CD8-positive, alpha-beta memory T cell (primary cell): ENCODE data around the gene SLCO3A1. TPM values are rescaled to one million over a fixed set of nuclear protein-coding genes. Genes with fewer than 3 reads are reported as not detected.

Experiments
- CTCF ChIA-PET: fragments of 350-600 bp; sonication (Branson Sonifier 250); formaldehyde crosslinking; loops from one replicate; lab custom pipeline; 2021; ENCODE audit warnings: antibody characterized with exemption; lab: Charles Lee
- POLR2A ChIA-PET: fragments of 350-600 bp; sonication (Branson Sonifier 250); formaldehyde crosslinking; loops from one replicate; lab custom pipeline; 2021; ENCODE audit warnings: antibody characterized with exemption; lab: Charles Lee
- DNase-seq, 5 donors: peaks; one replicate each; pipeline versions ENCODE4 v3.0.0 to v3.0.0-alpha.2; 2020 to 2022; ENCODE audit warnings: mixed read lengths in 1 of 5
- H3K27ac ChIP-seq: one replicate; pipeline ENCODE4 v1.7.0; 2013; ENCODE audit warnings: low read depth, mild to moderate bottlenecking, low read length, moderate library complexity
- H3K27me3 ChIP-seq: 2 replicates; pipeline ENCODE4 v1.7.0; 2013; ENCODE audit warnings: low read length, mild to moderate bottlenecking; ENCODE audit not compliant: insufficient read depth, poor library complexity, severe bottlenecking
- H3K36me3 ChIP-seq: 2 replicates; pipeline ENCODE4 v1.7.0; 2013; ENCODE audit warnings: mild to moderate bottlenecking, low read length, moderate library complexity; ENCODE audit not compliant: insufficient read depth
- H3K4me1 ChIP-seq: 2 replicates; pipeline ENCODE4 v1.7.0; 2013; ENCODE audit warnings: mild to moderate bottlenecking, low read length, moderate library complexity; ENCODE audit not compliant: insufficient read depth
- H3K4me3 ChIP-seq: 2 replicates; pipeline ENCODE4 v1.7.0; 2013; ENCODE audit warnings: mild to moderate bottlenecking, low read length
- H3K9me3 ChIP-seq: 2 replicates; pipeline ENCODE4 v1.7.0; 2013; ENCODE audit warnings: mild to moderate bottlenecking, low read length
- H3K27ac Mint-ChIP-seq, 8 donors: one replicate each; pipeline ENCODE4 v1.8.0; 2020 to 2021; ENCODE audit warnings: mixed read lengths in 8 of 8, mild to moderate bottlenecking in 6 of 8, inconsistent platforms in 3 of 8, moderate library complexity in 3 of 8
- H3K27me3 Mint-ChIP-seq, 2 donors: one replicate each; pipeline ENCODE4 v1.8.0; 2020 to 2021; ENCODE audit warnings: mixed read lengths in 2 of 2, mild to moderate bottlenecking in 1 of 2, moderate library complexity in 1 of 2
- H3K36me3 Mint-ChIP-seq, 3 donors: one replicate each; pipeline ENCODE4 v1.8.0; 2020 to 2021; ENCODE audit warnings: mixed read lengths in 3 of 3, inconsistent platforms in 1 of 3, mild to moderate bottlenecking in 1 of 3
- H3K4me1 Mint-ChIP-seq, 3 donors: one replicate each; pipeline ENCODE4 v1.8.0; 2020 to 2021; ENCODE audit warnings: mixed read lengths in 3 of 3, inconsistent platforms in 1 of 3, mild to moderate bottlenecking in 1 of 3
- H3K4me3 Mint-ChIP-seq, 7 donors: one replicate each; pipeline ENCODE4 v1.8.0; 2020 to 2021; ENCODE audit warnings: mixed read lengths in 7 of 7, mild to moderate bottlenecking in 6 of 7, moderate library complexity in 4 of 7, inconsistent platforms in 2 of 7
- H3K9me3 Mint-ChIP-seq, 5 donors: one replicate each; pipeline ENCODE4 v1.8.0; 2020 to 2022; ENCODE audit warnings: mixed read lengths in 5 of 5, mild to moderate bottlenecking in 3 of 5, moderate library complexity in 2 of 5, inconsistent platforms in 1 of 5
- polyA plus RNA-seq: library from polyadenylated mRNA; unstranded; fragments of 300-500 nt; fragmentation: Illumina TruSeq; gene quantifications from one replicate; pipeline ENCODE4 v1.2.3, GENCODE V29; 2021
- total RNA-seq, 2 experiments: library from RNA; stranded (reverse); gene quantifications; one replicate each; pipeline ENCODE4 v1.2.3, GENCODE V29; 2021

SLCO3A1 gene
- total and polyA plus RNA-seq, 3 experiments from 2014 or later: 10.0 to 47.9 (median 10.8) TPM

GRCh38 chr15:91882858-91883586 lies 29.5 kb downstream of the SLCO3A1 start:
- no peaks in the 10 kb centered on the region for H3K36me3 ChIP-seq
- no peaks in the 10 kb centered on the region for H3K9me3 ChIP-seq
- no peak overlapping the region for H3K4me3 ChIP-seq
- CTCF ChIA-PET: no interaction called here
- POLR2A ChIA-PET: no interaction called here
- no peaks in the 10 kb centered on the region for H3K4me1 ChIP-seq
- H3K27me3 ChIP-seq: no peaks in the 10 kb centered on the region
- no peak for DNase-seq
- Mint-ChIP-seq H3K4me1 (peaks cover 45 to 81% (median 70%) of the 10 kb centered on the region in 3 donors), H3K9me3 (no peaks in the 10 kb centered on the region), H3K27me3 (no peaks in the 10 kb centered on the region), H3K27ac (no peak overlapping the region), H3K4me3 (no peak overlapping the region), H3K36me3 (peaks cover 7 to 16% (median 10%) of the 10 kb centered on the region in 3 donors)
- no peak overlapping the region for H3K27ac ChIP-seq

DNA sequence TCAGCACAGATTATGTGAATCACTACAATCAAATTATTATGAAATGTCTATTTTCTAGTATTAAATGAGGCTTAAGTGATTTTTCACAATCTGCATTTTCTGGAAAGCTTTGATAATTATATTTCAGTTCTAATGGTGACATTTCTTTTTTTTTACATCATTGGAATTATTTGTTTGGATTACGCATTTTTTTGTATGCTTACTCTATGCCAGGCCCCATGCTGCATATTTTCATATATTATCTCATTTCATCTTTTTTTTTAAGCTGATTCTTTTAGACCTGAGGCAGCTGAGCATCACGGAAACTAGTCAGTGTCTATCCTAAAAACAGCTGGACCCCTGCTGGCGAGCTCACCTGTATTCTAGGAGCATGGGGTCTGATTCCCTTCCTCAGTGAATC lies 31.1 kb downstream of the SLCO3A1 start:
- ChIA-PET POLR2A (no interaction called here), CTCF (interaction anchor here (1.1 to 1.3 kb wide), 2 partner anchors 35 to 194 kb away, joined by 3 to 6 read pairs; no protein-coding TSS in a partner anchor)
- Mint-ChIP-seq H3K4me3 (no peak overlapping the region), H3K4me1 (peaks cover 47 to 77% (median 62%) of the 10 kb centered on the region in 3 donors), H3K9me3 (no peaks in the 10 kb centered on the region), H3K27ac (no peak overlapping the region), H3K27me3 (no peaks in the 10 kb centered on the region), H3K36me3 (peaks cover 7 to 11% (median 10%) of the 10 kb centered on the region in 3 donors)
- H3K4me3 ChIP-seq: no peak overlapping the region
- H3K36me3 ChIP-seq: no peaks in the 10 kb centered on the region
- H3K27ac ChIP-seq: no peak overlapping the region
- H3K4me1 ChIP-seq: no peaks in the 10 kb centered on the region
- H3K27me3 ChIP-seq: no peaks in the 10 kb centered on the region
- H3K9me3 ChIP-seq: no peaks in the 10 kb centered on the region
- DNase-seq: no peak

DNA sequence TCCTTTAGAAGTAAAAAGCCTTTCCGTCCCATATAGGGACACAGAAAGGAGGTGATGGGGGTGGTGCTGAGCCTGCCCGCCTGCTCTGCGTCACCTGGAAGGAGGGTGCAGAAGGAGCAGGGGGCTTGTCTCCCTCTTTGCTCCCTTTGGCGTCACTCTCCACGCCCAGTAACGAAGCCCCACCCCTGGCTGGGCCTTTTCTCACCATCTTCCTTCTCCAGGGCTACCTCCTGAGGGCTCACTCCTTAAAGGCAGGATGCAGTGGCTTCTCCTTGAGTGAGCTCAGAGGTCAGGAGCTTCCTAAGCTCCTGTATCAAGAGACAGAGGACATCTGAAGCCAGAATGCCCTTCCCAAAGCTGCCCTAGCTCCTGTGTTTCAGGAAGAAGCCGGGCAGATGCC lies 31.5 kb downstream of the SLCO3A1 start:
- Mint-ChIP-seq H3K4me3 (no peak overlapping the region), H3K4me1 (peaks cover 46 to 74% (median 59%) of the 10 kb centered on the region in 3 donors), H3K36me3 (peaks cover 5 to 10% (median 10%) of the 10 kb centered on the region in 3 donors), H3K27ac (peak overlapping the region in 1 of 8 donors; percentile 35), H3K9me3 (no peaks in the 10 kb centered on the region), H3K27me3 (no peaks in the 10 kb centered on the region)
- Histone ChIP-seq H3K27me3 (no peaks in the 10 kb centered on the region), H3K27ac (no peak overlapping the region), H3K36me3 (no peaks in the 10 kb centered on the region), H3K4me1 (no peaks in the 10 kb centered on the region), H3K9me3 (no peaks in the 10 kb centered on the region), H3K4me3 (no peak overlapping the region)
- ChIA-PET CTCF (interaction anchor here (1.1 kb wide), 1 partner anchor 194 kb away, joined by 3 read pairs; no protein-coding TSS in a partner anchor), POLR2A (no interaction called here)
- DNase-seq: no peak

- no peaks in the 10 kb centered on the region for H3K4me1 ChIP-seq
- Mint-ChIP-seq H3K27ac (peak overlapping the region in 1 of 8 donors; percentile 27), H3K27me3 (no peaks in the 10 kb centered on the region), H3K36me3 (peaks cover 4 to 6% (median 4%) of the 10 kb centered on the region in 3 donors), H3K4me1 (peaks cover 42 to 71% (median 56%) of the 10 kb centered on the region in 3 donors), H3K4me3 (no peak overlapping the region), H3K9me3 (no peaks in the 10 kb centered on the region)
- no peak for DNase-seq
- no peak overlapping the region for H3K4me3 ChIP-seq
- POLR2A ChIA-PET: no interaction called here
- no peaks in the 10 kb centered on the region for H3K36me3 ChIP-seq
- H3K27me3 ChIP-seq: no peaks in the 10 kb centered on the region
- CTCF ChIA-PET: no interaction called here
- no peak overlapping the region for H3K27ac ChIP-seq
- no peaks in the 10 kb centered on the region for H3K9me3 ChIP-seq
Observed at GRCh38 chr15:91885714-91886270, 32.3 kb downstream of the SLCO3A1 start.

- peaks cover 4 to 7% (median 4%) of the 10 kb centered on the region in 3 donors for H3K36me3 Mint-ChIP-seq
- Histone ChIP-seq H3K9me3 (no peaks in the 10 kb centered on the region), H3K27ac (no peak overlapping the region), H3K4me3 (no peak overlapping the region), H3K4me1 (no peaks in the 10 kb centered on the region), H3K27me3 (no peaks in the 10 kb centered on the region), H3K36me3 (no peaks in the 10 kb centered on the region)
- peak overlapping the region in 1 of 8 donors; percentile 55 for H3K27ac Mint-ChIP-seq
- DNase-seq: no peak
- H3K4me3 Mint-ChIP-seq: no peak overlapping the region
- ChIA-PET POLR2A (no interaction called here), CTCF (no interaction called here)
- no peaks in the 10 kb centered on the region for H3K27me3 Mint-ChIP-seq
- no peaks in the 10 kb centered on the region for H3K9me3 Mint-ChIP-seq
- peaks cover 40 to 69% (median 53%) of the 10 kb centered on the region in 3 donors for H3K4me1 Mint-ChIP-seq
Observed at GRCh38 chr15:91886878-91887277, 33.4 kb downstream of the SLCO3A1 start.

- POLR2A ChIA-PET: no interaction called here
- Mint-ChIP-seq H3K4me1 (peaks cover 40 to 64% (median 48%) of the 10 kb centered on the region in 3 donors), H3K4me3 (no peak overlapping the region), H3K36me3 (peaks cover 4 to 10% (median 8%) of the 10 kb centered on the region in 3 donors), H3K9me3 (no peaks in the 10 kb centered on the region), H3K27me3 (no peaks in the 10 kb centered on the region), H3K27ac (peak overlapping the region in 3 of 8 donors; percentile 7 to 55 (median 43))
- Histone ChIP-seq H3K27ac (no peak overlapping the region), H3K27me3 (no peaks in the 10 kb centered on the region), H3K36me3 (no peaks in the 10 kb centered on the region), H3K9me3 (no peaks in the 10 kb centered on the region), H3K4me1 (no peaks in the 10 kb centered on the region), H3K4me3 (no peak overlapping the region)
- CTCF ChIA-PET: interaction anchor here (1.0 kb wide), 1 partner anchor 16 kb away, joined by 3 read pairs; no protein-coding TSS in a partner anchor
- no peak for DNase-seq
Observed at GRCh38 chr15:91887321-91887720, 33.8 kb downstream of the SLCO3A1 start.

DNA sequence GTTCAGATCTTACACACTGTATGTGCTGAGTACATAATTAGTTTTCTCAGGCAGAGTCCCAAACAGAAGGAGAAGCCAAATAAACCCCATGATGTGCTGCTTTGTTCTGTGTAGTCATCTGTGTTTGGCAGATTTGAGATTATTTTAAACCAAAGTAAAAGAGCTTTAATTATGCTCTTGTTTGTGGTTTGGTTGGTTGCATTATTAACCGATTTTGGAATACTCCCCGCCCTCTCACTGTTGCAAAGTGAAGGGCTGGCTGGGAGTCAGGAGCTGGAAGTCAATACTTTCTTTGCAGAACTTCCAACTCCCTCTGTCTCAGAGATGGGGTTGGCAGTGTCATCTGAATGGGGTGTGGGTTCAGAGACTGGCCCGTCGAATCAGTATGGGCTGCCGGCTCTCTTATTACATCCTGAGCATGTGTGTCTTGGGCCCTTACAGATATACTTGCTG lies 34.4 kb downstream of the SLCO3A1 start:
- H3K27me3 Mint-ChIP-seq: no peaks in the 10 kb centered on the region
- H3K4me3 Mint-ChIP-seq: no peak overlapping the region
- Histone ChIP-seq H3K36me3 (no peaks in the 10 kb centered on the region), H3K4me1 (no peaks in the 10 kb centered on the region), H3K4me3 (no peak overlapping the region), H3K27ac (no peak overlapping the region), H3K9me3 (no peaks in the 10 kb centered on the region), H3K27me3 (no peaks in the 10 kb centered on the region)
- DNase-seq: no peak
- POLR2A ChIA-PET: no interaction called here
- H3K4me1 Mint-ChIP-seq: peaks cover 42 to 61% (median 52%) of the 10 kb centered on the region in 3 donors
- H3K36me3 Mint-ChIP-seq: peaks cover 10 to 14% (median 12%) of the 10 kb centered on the region in 3 donors
- CTCF ChIA-PET: interaction anchor here (1.0 kb wide), 1 partner anchor 15 kb away, joined by 3 read pairs; no protein-coding TSS in a partner anchor
- H3K27ac Mint-ChIP-seq: peak overlapping the region in 2 of 8 donors; percentile 24 to 32
- no peaks in the 10 kb centered on the region for H3K9me3 Mint-ChIP-seq
